Measurements from ENCODE around the gene ZFC3H1. TPM values are rescaled to one million over a fixed set of nuclear protein-coding genes. Genes with fewer than 3 reads are reported as not detected.
"Not testable (repeated sequence)": the region's sequence is repeated elsewhere in the genome, so short reads cannot be mapped to it uniquely, and the experiment has no call there.

Gene ZFC3H1
- polyA plus RNA-seq, 1 experiment, result 55.5 TPM

GRCh38 chr12:71694099-71694820 is 30.6 kb upstream of the ZFC3H1 start:
- no peak for DNase-seq (ENCODE audit: low read depth, low spot score)
- CTCF ChIA-PET, result interaction anchor here (1.2 kb wide), 1 partner anchor 302 kb away, joined by 3 read pairs; no protein-coding TSS in a partner anchor

GRCh38 chr12:71693651-71694050 is 30.0 kb upstream of the ZFC3H1 start:
- POLR2A ChIA-PET; H3K27me3 ChIP-seq (ENCODE audit: control insufficient read depth, insufficient read depth, low read length); H3K9me3 ChIP-seq (ENCODE audit: control insufficient read depth, insufficient read depth, low read length); H3K27ac ChIP-seq (ENCODE audit: low read depth, low read length); H3K4me3 ChIP-seq (ENCODE audit: low read depth, low read length); DNase-seq (ENCODE audit: low read depth, low spot score): not testable (repeated sequence)
- CTCF ChIA-PET, result interaction anchor here (1.2 kb wide), 1 partner anchor 301 kb away, joined by 3 read pairs; no protein-coding TSS in a partner anchor

More at GRCh38 chr12:71694099-71694820, 30.6 kb upstream of the ZFC3H1 start:
- no peak overlapping the region for H3K27ac ChIP-seq (ENCODE audit: low read depth, low read length)
- no peaks in the 10 kb centered on the region for H3K27me3 ChIP-seq (ENCODE audit: control insufficient read depth, insufficient read depth, low read length)
- H3K4me3 ChIP-seq (ENCODE audit: low read depth, low read length), result no peak overlapping the region
- H3K9me3 ChIP-seq (ENCODE audit: control insufficient read depth, insufficient read depth, low read length), result no peaks in the 10 kb centered on the region
- no peak for TF ChIP-seq CTCF (IDR thresholded peaks at IDR 0.05; ENCODE audit: low read depth, low read length)
- POLR2A ChIA-PET, result no interaction called here

- TF ChIP-seq CTCF (IDR thresholded peaks at IDR 0.05; ENCODE audit: low read depth, low read length), result no peak
- H3K9me3 ChIP-seq (ENCODE audit: control insufficient read depth, insufficient read depth, low read length), result no peaks in the 10 kb centered on the region
- ChIA-PET CTCF (interaction anchor here (1.2 kb wide), 1 partner anchor 301 kb away, joined by 3 read pairs; no protein-coding TSS in a partner anchor), POLR2A (no interaction called here)
- no peak overlapping the region for H3K27ac ChIP-seq (ENCODE audit: low read depth, low read length)
- DNase-seq (ENCODE audit: low read depth, low spot score), result no peak
- no peaks in the 10 kb centered on the region for H3K27me3 ChIP-seq (ENCODE audit: control insufficient read depth, insufficient read depth, low read length)
- no peak overlapping the region for H3K4me3 ChIP-seq (ENCODE audit: low read depth, low read length)
Observed at GRCh38 chr12:71693126-71693525, 29.5 kb upstream of the ZFC3H1 start.

GRCh38 chr12:71691504-71692129 is 28.0 kb upstream of the ZFC3H1 start:
- Histone ChIP-seq H3K9me3 (ENCODE audit: control insufficient read depth, insufficient read depth, low read length) (no peaks in the 10 kb centered on the region), H3K4me3 (ENCODE audit: low read depth, low read length) (no peak overlapping the region), H3K27ac (ENCODE audit: low read depth, low read length) (no peak overlapping the region), H3K27me3 (ENCODE audit: control insufficient read depth, insufficient read depth, low read length) (no peaks in the 10 kb centered on the region)
- no peak for DNase-seq (ENCODE audit: low read depth, low spot score)
- ChIA-PET POLR2A (interaction anchor here (0.6 kb wide), 1 partner anchor 29 kb away, joined by 3 read pairs; no protein-coding TSS in a partner anchor), CTCF (no interaction called here)
- no peak for TF ChIP-seq CTCF (IDR thresholded peaks at IDR 0.05; ENCODE audit: low read depth, low read length)

GRCh38 chr12:71688961-71689570 is 25.4 kb upstream of the ZFC3H1 start:
- H3K4me3 ChIP-seq (ENCODE audit: low read depth, low read length), result no peak overlapping the region
- DNase-seq (ENCODE audit: low read depth, low spot score), result no peak
- H3K27me3 ChIP-seq (ENCODE audit: control insufficient read depth, insufficient read depth, low read length), result no peaks in the 10 kb centered on the region
- no peaks in the 10 kb centered on the region for H3K9me3 ChIP-seq (ENCODE audit: control insufficient read depth, insufficient read depth, low read length)
- ChIA-PET POLR2A (no interaction called here), CTCF (no interaction called here)
- H3K27ac ChIP-seq (ENCODE audit: low read depth, low read length), result no peak overlapping the region
- no peak for TF ChIP-seq CTCF (IDR thresholded peaks at IDR 0.05; ENCODE audit: low read depth, low read length)

- ChIA-PET POLR2A (interaction anchor here (0.7 kb wide), 1 partner anchor 23 kb away, joined by 3 read pairs; the partner anchor contains the start of genes THAP2 and ZFC3H1), CTCF (interaction anchor here (1.3 to 3.8 kb wide), 5 partner anchors 19 to 67 kb away, joined by 3 to 26 read pairs (median 5); partner anchors contain the start of genes RAB21, THAP2 and ZFC3H1)
- H3K4me3 ChIP-seq (ENCODE audit: low read depth, low read length), result peak overlapping the region; percentile 84
Observed at GRCh38 chr12:71687172-71687571, 23.5 kb upstream of the ZFC3H1 start.

More at GRCh38 chr12:71687172-71687571, 23.5 kb upstream of the ZFC3H1 start:
- H3K27me3 ChIP-seq (ENCODE audit: control insufficient read depth, insufficient read depth, low read length); H3K9me3 ChIP-seq (ENCODE audit: control insufficient read depth, insufficient read depth, low read length); H3K27ac ChIP-seq (ENCODE audit: low read depth, low read length); DNase-seq (ENCODE audit: low read depth, low spot score): not testable (repeated sequence)

Data from AG04450 (cell line).